ENCODE data around the gene WDR91.

Gene WDR91

DNA sequence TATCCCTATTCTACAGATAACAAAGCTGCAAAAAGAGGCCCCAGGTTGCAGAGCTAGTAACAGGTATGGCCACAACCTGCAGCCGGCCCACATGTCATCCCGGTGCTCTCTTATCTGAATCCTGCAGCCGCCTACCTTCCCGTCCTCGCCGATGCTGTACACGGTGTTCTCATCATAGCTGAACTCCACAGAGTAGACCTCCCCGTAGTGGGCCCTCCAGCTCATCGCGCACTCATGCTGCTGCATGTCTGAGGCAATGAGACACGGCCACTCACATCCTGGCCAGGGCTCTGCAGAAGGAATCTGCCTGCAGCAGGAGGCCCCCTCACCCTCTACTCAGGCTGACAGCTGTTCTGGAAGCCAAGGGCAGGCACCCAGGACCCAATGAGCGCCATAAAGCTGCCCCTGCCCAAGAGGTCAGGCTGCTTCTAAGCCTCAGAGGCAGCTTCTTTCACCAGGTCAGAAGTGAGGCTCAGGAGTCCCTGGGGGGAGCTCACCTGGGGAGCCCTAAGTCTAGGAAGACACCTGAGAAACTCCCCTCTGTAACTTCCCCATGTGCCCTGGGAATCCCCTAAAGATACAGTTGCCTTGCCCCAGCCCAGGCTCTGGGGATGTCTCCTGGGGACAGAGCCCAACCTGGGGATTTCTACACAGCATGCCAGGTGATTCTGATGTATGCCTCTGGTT, 22.9 kb downstream of the WDR91 start:
- Histone ChIP-seq H3K9me3 (ENCODE audit: control insufficient read depth, low read length) (no peaks in the 10 kb centered on the region), H3K36me3 (ENCODE audit: control insufficient read depth, insufficient read depth, low read length) (peaks cover 47% of the 10 kb centered on the region), H3K4me3 (ENCODE audit: extremely low read depth, insufficient read depth, low read length, poor library complexity, severe bottlenecking) (no peak overlapping the region), H3K4me1 (ENCODE audit: control insufficient read depth, insufficient read depth, low read length, poor library complexity, severe bottlenecking) (no peaks in the 10 kb centered on the region), H3K27ac (ENCODE audit: low read depth, low read length, severe bottlenecking) (no peak overlapping the region)
- WGBS, 2 experiments (ENCODE audit: insufficient coverage in 2 of 2), result 95 to 99% methylated on average over 11 to 12 of the region's 12 CpGs

- Histone ChIP-seq H3K4me1 (ENCODE audit: control insufficient read depth, insufficient read depth, low read length, poor library complexity, severe bottlenecking) (no peaks in the 10 kb centered on the region), H3K36me3 (ENCODE audit: control insufficient read depth, insufficient read depth, low read length) (peaks cover 43% of the 10 kb centered on the region), H3K9me3 (ENCODE audit: control insufficient read depth, low read length) (peaks cover 12% of the 10 kb centered on the region), H3K27ac (ENCODE audit: low read depth, low read length, severe bottlenecking) (no peak overlapping the region), H3K4me3 (ENCODE audit: extremely low read depth, insufficient read depth, low read length, poor library complexity, severe bottlenecking) (no peak overlapping the region)
- 89% methylated on average over 11 to 12 of the region's 12 CpGs for WGBS, 2 experiments (ENCODE audit: insufficient coverage in 2 of 2)
Measured at GRCh38 chr7:135186841-135187253, 24.5 kb downstream of the WDR91 start.

GRCh38 chr7:135186261-135186540, 25.1 kb downstream of the WDR91 start:
- 71 to 100% methylated on average over 1 to 3 of the region's 3 CpGs for WGBS, 2 experiments (ENCODE audit: insufficient coverage in 2 of 2)
- H3K4me1 ChIP-seq (ENCODE audit: control insufficient read depth, insufficient read depth, low read length, poor library complexity, severe bottlenecking), result no peaks in the 10 kb centered on the region
- H3K36me3 ChIP-seq (ENCODE audit: control insufficient read depth, insufficient read depth, low read length), result peaks cover 40% of the 10 kb centered on the region

DNA sequence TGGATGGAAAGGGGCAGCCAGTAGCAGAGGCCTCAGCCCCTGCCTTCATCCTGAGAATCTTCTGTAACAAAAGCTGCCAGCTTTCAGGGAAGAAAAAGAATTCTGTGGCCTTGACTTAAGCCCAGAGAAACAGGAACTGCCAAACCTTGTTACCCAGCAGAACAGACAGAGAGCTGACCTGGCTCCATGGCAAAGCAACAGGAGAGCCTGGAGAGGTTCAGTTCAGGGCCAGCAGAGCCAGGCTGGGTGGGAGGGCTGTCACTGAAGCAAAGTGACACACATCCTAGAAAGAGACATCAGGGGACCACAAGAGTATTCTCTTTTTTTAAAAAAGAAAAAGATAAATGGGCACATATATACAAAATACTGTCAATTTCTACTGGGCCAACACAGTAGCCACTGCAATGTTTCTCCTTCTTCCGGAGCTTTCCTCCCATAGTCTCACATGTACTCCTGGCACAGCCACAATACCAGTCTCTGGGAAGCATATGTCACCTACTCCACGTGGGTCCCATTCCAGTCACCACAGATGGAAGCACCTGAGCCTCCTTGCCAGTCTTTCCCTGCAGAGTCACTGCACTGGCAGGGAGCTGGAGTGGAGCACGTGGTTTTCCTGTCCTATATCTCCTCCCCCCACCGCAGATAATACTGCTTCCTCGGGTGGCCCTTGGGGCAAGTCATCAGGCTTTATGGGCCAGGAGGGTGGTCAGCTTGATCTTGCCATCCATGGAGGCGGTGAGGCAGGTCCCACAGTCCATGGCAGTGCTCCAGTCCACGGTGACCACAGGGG, 25.7 kb downstream of the WDR91 start:
- Histone ChIP-seq H3K27ac (ENCODE audit: low read depth, low read length, severe bottlenecking) (no peak overlapping the region), H3K9me3 (ENCODE audit: control insufficient read depth, low read length) (peaks cover 24% of the 10 kb centered on the region), H3K36me3 (ENCODE audit: control insufficient read depth, insufficient read depth, low read length) (peaks cover 40% of the 10 kb centered on the region), H3K4me1 (ENCODE audit: control insufficient read depth, insufficient read depth, low read length, poor library complexity, severe bottlenecking) (no peaks in the 10 kb centered on the region), H3K4me3 (ENCODE audit: extremely low read depth, insufficient read depth, low read length, poor library complexity, severe bottlenecking) (no peak overlapping the region)
- 81 to 94% methylated on average over 4 to 5 of the region's 7 CpGs for WGBS, 2 experiments (ENCODE audit: insufficient coverage in 2 of 2)

More at GRCh38 chr7:135186261-135186540, 25.1 kb downstream of the WDR91 start:
- Histone ChIP-seq H3K27ac (ENCODE audit: low read depth, low read length, severe bottlenecking) (no peak overlapping the region), H3K9me3 (ENCODE audit: control insufficient read depth, low read length) (peaks cover 19% of the 10 kb centered on the region), H3K4me3 (ENCODE audit: extremely low read depth, insufficient read depth, low read length, poor library complexity, severe bottlenecking) (no peak overlapping the region)

DNA sequence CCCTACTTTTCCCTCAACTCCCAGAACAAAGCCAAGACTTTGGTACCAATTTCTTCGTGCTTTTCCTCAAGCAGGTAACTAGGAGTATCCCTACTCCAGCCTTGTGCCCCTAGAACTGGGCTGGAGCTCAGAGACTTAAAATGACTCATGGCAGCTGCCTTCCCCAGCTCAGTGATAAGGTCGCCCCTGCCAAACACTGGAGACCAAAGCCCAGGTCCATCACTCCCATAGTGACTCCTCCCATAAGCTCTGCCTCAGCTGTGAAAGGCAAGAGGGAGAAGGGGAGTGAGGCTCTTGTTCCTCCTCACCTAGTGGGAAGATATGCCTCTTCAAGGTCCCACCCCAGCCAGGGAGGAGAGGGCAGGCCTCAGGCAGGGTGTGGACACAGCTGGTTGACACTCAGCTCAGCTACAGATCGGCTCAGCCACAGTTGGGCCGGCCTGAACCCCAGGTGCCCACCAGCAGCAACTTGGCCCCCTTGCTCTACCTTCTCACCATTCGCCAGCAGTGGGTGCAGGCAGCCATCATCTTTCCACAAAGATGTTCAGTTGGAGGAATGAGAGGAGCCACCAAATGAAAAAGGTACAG, 27.0 kb downstream of the WDR91 start:
- Histone ChIP-seq H3K4me1 (ENCODE audit: control insufficient read depth, insufficient read depth, low read length, poor library complexity, severe bottlenecking) (no peaks in the 10 kb centered on the region), H3K27ac (ENCODE audit: low read depth, low read length, severe bottlenecking) (no peak overlapping the region), H3K4me3 (ENCODE audit: extremely low read depth, insufficient read depth, low read length, poor library complexity, severe bottlenecking) (no peak overlapping the region), H3K36me3 (ENCODE audit: control insufficient read depth, insufficient read depth, low read length) (peaks cover 40% of the 10 kb centered on the region), H3K9me3 (ENCODE audit: control insufficient read depth, low read length) (peaks cover 37% of the 10 kb centered on the region)
- 94 to 95% methylated on average over 2 to 3 of the region's 5 CpGs for WGBS, 2 experiments (ENCODE audit: insufficient coverage in 2 of 2)

GRCh38 chr7:135183478-135183877, 27.8 kb downstream of the WDR91 start:
- Histone ChIP-seq H3K4me3 (ENCODE audit: extremely low read depth, insufficient read depth, low read length, poor library complexity, severe bottlenecking) (no peak overlapping the region), H3K27ac (ENCODE audit: low read depth, low read length, severe bottlenecking) (no peak overlapping the region), H3K4me1 (ENCODE audit: control insufficient read depth, insufficient read depth, low read length, poor library complexity, severe bottlenecking) (no peaks in the 10 kb centered on the region), H3K36me3 (ENCODE audit: control insufficient read depth, insufficient read depth, low read length) (peaks cover 33% of the 10 kb centered on the region), H3K9me3 (ENCODE audit: control insufficient read depth, low read length) (peaks cover 43% of the 10 kb centered on the region)
- 90 to 100% methylated on average over 5 to 6 of the region's 7 CpGs for WGBS, 2 experiments (ENCODE audit: insufficient coverage in 2 of 2)

GRCh38 chr7:135181929-135182678, 29.2 kb downstream of the WDR91 start:
- WGBS, 2 experiments (ENCODE audit: insufficient coverage in 2 of 2), result 95 to 96% methylated on average over 25 to 27 of the region's 31 CpGs
- peaks cover 30% of the 10 kb centered on the region for H3K36me3 ChIP-seq (ENCODE audit: control insufficient read depth, insufficient read depth, low read length)
- no peaks in the 10 kb centered on the region for H3K4me1 ChIP-seq (ENCODE audit: control insufficient read depth, insufficient read depth, low read length, poor library complexity, severe bottlenecking)
- H3K4me3 ChIP-seq (ENCODE audit: extremely low read depth, insufficient read depth, low read length, poor library complexity, severe bottlenecking), result no peak overlapping the region
- H3K9me3 ChIP-seq (ENCODE audit: control insufficient read depth, low read length), result peaks cover 45% of the 10 kb centered on the region
- H3K27ac ChIP-seq (ENCODE audit: low read depth, low read length, severe bottlenecking), result no peak overlapping the region

DNA sequence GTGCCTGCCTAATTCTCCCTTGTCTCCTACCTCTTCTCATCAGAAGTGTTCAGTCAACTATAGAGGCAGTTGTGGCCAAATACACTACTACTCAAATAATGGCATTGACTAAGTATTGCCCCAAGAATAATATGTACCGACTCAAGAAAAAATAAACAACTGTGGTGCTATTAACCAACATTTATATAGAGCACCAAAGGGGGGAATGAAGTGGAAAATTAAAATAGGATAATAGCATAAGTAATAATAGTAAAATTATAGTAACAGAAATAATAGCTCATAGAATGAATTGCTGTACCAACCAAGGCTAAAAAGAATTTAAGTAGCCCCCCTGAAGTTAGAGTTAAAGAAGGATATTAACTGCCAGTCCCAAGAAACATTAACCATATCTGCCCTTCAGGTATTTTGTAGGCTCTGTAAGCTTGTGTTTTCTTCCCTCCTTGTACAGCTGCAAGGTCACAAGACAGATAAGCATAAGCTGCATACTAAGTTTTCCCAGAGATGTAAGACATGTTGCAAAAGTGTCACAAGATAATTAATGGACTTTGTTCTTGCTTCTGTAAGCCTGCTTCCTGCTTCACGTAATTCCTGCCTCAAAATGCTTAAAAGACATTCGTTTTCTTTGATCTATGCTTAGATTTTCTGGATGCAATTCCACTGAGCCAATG, 29.9 kb downstream of the WDR91 start:
- H3K4me1 ChIP-seq (ENCODE audit: control insufficient read depth, insufficient read depth, low read length, poor library complexity, severe bottlenecking), result no peaks in the 10 kb centered on the region
- H3K27ac ChIP-seq (ENCODE audit: low read depth, low read length, severe bottlenecking), result no peak overlapping the region
- H3K9me3 ChIP-seq (ENCODE audit: control insufficient read depth, low read length), result peaks cover 45% of the 10 kb centered on the region
- H3K36me3 ChIP-seq (ENCODE audit: control insufficient read depth, insufficient read depth, low read length), result peaks cover 27% of the 10 kb centered on the region
- WGBS, 2 experiments (ENCODE audit: insufficient coverage in 2 of 2), result 85 to 93% methylated on average over 2 of the region's 3 CpGs
- H3K4me3 ChIP-seq (ENCODE audit: extremely low read depth, insufficient read depth, low read length, poor library complexity, severe bottlenecking), result no peak overlapping the region

DNA sequence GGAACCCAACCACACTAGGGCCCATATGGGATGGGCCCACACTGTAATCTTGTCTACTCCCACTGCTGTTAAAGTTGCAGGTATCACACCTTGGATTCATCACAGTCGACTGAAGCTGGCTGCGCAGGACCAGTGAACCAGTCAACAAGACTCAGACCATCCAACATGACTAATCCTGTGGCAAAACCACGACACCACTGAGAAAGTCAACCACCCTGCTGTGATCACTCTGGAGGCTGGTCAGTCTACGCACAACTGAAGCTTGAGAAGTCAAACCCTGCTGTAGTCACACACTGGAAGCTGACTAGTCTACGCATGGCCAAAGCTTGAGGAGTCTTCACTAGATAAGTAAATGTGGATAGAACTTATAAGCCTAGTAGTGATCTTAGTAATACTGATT, 31.2 kb downstream of the WDR91 start:
- Histone ChIP-seq H3K4me3 (ENCODE audit: extremely low read depth, insufficient read depth, low read length, poor library complexity, severe bottlenecking) (no peak overlapping the region), H3K4me1 (ENCODE audit: control insufficient read depth, insufficient read depth, low read length, poor library complexity, severe bottlenecking) (no peaks in the 10 kb centered on the region), H3K9me3 (ENCODE audit: control insufficient read depth, low read length) (peaks cover 45% of the 10 kb centered on the region), H3K36me3 (ENCODE audit: control insufficient read depth, insufficient read depth, low read length) (peaks cover 16% of the 10 kb centered on the region), H3K27ac (ENCODE audit: low read depth, low read length, severe bottlenecking) (no peak overlapping the region)
- WGBS, 2 experiments (ENCODE audit: insufficient coverage in 2 of 2), result 90 to 92% methylated on average over 4 of the region's 5 CpGs

GRCh38 chr7:135179321-135179925, 31.9 kb downstream of the WDR91 start:
- Histone ChIP-seq H3K36me3 (ENCODE audit: control insufficient read depth, insufficient read depth, low read length) (peaks cover 16% of the 10 kb centered on the region), H3K4me3 (ENCODE audit: extremely low read depth, insufficient read depth, low read length, poor library complexity, severe bottlenecking) (no peak overlapping the region), H3K4me1 (ENCODE audit: control insufficient read depth, insufficient read depth, low read length, poor library complexity, severe bottlenecking) (no peaks in the 10 kb centered on the region), H3K9me3 (ENCODE audit: control insufficient read depth, low read length) (peaks cover 45% of the 10 kb centered on the region), H3K27ac (ENCODE audit: low read depth, low read length, severe bottlenecking) (no peak overlapping the region)
- 88 to 93% methylated on average over 8 of the region's 8 CpGs for WGBS, 2 experiments (ENCODE audit: insufficient coverage in 2 of 2)
